22Rv1 (cell line): Measurements from ENCODE around the gene ATP5ME.

Experiments
- H3K27ac ChIP-seq: fragments of 450-650 bp; 2 replicates; pipeline ENCODE4 v1.5.1; 2017
- CTCF ChIP-seq: fragments of 450-650 bp; IDR thresholded peaks from 2 replicates; pipeline ENCODE4 v1.5.1; 2017; ENCODE audit warnings: mild to moderate bottlenecking
- ZFX ChIP-seq: fragments of 450-650 bp; IDR thresholded peaks from 2 replicates; pipeline ENCODE4 v1.6.1; 2017; ENCODE audit warnings: antibody characterized with exemption, borderline replicate concordance

ATP5ME gene

GRCh38 chr4:708631-708933, 34.5 kb upstream of the ATP5ME start:
- no peak for TF ChIP-seq CTCF
- TF ChIP-seq ZFX, result no peak
- H3K27ac ChIP-seq, result no peak overlapping the region

GRCh38 chr4:707929-708630, 34.0 kb upstream of the ATP5ME start:
- TF ChIP-seq ZFX (no peak), CTCF (no peak)
- H3K27ac ChIP-seq, result no peak overlapping the region

DNA sequence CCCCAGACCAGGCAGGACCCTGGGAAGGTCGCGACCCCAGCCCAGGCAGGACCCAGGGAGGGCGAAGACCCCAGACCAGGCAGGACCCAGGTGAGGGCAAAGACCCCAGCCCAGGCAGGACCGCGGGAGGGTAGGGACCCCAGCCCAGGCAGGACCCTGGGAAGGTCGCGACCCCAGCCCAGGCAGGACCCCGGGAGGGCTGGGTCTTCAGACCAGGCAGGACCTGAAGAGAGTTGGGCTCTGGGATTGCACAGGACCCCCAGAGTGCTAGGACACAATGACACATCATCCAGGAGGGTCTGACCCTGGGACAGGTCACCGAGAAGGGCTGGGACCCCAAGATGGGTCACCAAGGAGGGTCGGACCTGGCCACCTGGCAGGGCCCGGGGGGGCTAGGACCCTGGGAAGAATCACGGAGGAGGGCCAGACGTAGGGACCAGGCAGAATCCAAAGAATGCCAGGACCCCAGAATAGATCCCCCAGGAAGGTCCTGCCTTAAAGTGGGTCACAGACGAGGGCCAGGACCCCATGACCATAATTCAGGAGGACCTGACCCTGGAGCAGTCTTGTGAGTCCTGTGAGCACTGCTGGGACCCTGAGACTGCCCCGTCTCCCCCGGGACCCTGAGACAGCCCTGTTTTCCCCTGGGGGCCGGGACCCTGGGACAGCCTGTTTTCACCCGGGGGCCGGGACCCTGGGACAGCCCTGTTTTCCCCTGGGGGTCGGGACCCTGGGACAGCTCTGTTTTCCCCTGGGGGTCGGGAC, 32.9 kb upstream of the ATP5ME start:
- no peak overlapping the region for H3K27ac ChIP-seq
- TF ChIP-seq ZFX, result no peak
- no peak for TF ChIP-seq CTCF

DNA sequence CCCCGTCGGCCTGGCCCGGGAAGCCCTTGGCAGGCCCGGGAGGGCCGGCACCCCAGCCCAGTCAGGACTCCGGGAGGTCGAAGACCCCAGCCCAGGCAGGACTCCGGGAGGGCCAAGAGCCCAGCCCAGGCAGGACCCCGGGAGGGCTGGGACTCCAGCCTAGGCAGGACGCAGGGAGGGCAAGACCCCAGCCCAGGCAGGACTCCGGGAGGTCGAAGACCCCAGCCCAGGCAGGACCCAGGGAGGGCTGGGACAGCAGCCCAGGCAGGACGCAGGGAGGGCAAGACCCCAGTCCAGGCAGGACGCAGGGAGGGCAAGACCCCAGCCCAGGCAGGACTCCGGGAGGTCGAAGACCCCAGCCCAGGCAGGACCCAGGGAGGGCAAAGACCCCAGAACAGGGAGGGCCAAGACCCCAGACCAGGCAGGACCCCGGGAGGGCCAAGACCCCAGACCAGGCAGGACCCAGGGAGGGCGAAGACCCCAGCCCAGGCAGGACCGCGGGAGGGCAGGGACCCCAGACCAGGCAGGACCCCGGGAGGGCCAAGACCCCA, 32.1 kb upstream of the ATP5ME start:
- peak overlapping the region; percentile 75 for H3K27ac ChIP-seq

DNA sequence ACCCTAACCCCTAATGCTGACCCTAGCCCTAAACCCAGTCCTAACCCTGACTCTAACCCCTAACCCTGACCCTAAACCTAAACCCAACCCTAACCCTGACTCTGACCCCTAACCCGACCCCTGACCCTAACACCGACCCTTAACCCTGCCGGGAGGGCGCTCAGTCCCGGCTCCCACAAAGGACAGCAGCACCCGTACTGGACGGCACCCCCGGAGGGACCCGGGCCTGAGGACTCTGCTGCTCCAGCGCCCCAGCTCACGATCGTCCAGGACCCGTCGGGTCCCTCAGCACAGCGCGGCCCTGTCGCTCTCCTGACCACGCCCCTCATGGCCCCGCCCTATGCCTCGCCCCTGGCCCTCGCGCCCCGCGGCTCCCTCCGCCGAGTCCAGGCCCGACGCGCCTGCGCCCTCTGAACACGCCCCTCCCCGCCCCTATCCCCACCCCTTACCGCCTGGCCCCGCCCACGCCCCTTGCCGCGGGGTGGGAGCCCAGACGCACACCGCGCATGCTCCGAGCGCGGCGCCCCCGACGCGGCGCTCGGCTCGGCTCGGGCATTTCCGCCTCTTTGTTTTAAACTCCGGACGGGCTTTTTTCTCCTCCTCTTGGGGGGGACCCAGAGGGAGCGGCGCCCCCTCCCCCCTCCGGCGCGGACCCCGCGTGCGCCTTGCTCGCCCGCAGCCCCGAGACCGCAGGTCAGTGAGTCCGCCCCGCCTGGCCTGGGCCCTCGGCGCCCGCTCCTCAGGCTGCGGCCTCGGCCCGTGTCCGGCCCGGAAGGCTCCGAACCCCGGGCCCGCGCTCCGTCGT, 31.4 kb upstream of the ATP5ME start, which contains the start of gene PCGF3:
Gene PCGF3 (plus strand): TSS at position 555 of the 805 bp plus-strand sequence. CDS start 27,849 bp downstream, outside the sequence.
- TF ChIP-seq CTCF (no peak), ZFX (no peak)
- peak within 1 kb of the TSS; percentile 75 for H3K27ac ChIP-seq

DNA sequence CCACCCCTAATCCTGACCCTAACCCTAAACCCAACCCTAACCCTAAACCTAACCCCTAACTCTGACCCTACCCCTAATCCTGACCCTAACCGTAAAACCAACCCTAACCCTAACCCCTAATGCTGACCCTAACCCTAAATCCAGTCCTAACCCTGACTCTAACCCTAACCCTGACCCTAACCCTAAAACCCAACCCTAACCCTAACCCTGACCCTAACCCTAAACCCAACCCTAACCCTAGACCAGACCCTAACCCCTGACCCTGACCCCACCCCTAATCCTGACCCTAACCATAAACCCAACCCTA, 30.8 kb upstream of the ATP5ME start:
- no peak overlapping the region for H3K27ac ChIP-seq
- TF ChIP-seq ZFX (no peak), CTCF (no peak)

GRCh38 chr4:704198-704891, 30.3 kb upstream of the ATP5ME start:
- H3K27ac ChIP-seq, result no peak overlapping the region
- TF ChIP-seq ZFX (no peak), CTCF (no peak)
